Hepatocyte (in vitro differentiated cells): ENCODE measurements around the gene TMEM121. TPM values are rescaled to one million over a fixed set of nuclear protein-coding genes. Genes with fewer than 3 reads are reported as not detected.
A peak's percentile ranks its signal among the peaks of the same experiment; 100 is the strongest.

Experiments used
- DNase-seq: peaks from one replicate; pipeline ENCODE4 v3.0.0-alpha.2; 2016; ENCODE audit warnings: low spot score
- H2AFZ ChIP-seq: fragments of 200-600 bp; sonication (generic); 2 replicates; pipeline ENCODE4 v1.6.0; 2016; ENCODE audit warnings: antibody characterized with exemption, mild to moderate bottlenecking
- H3K27ac ChIP-seq: fragments of 200-600 bp; sonication (generic); 2 replicates; pipeline ENCODE4 v1.5.1; 2016; ENCODE audit warnings: mild to moderate bottlenecking
- H3K27me3 ChIP-seq: fragments of 200-600 bp; sonication (generic); 2 replicates; pipeline ENCODE4 v1.6.1; 2016
- H3K36me3 ChIP-seq: fragments of 200-600 bp; sonication (generic); replicated peaks from 2 replicates; pipeline ENCODE4 v1.5.1; 2016; ENCODE audit warnings: low read depth; ENCODE audit not compliant: insufficient read depth
- H3K4me1 ChIP-seq: fragments of 200-600 bp; sonication (generic); 2 replicates; pipeline ENCODE4 v1.5.1; 2016; ENCODE audit warnings: mild to moderate bottlenecking, moderate library complexity; ENCODE audit not compliant: insufficient read depth
- H3K4me2 ChIP-seq: fragments of 200-600 bp; sonication (generic); 2 replicates; pipeline ENCODE4 v1.6.0; 2016
- H3K4me3 ChIP-seq: fragments of 200-600 bp; sonication (generic); 2 replicates; pipeline ENCODE4 v1.5.1; 2016; ENCODE audit warnings: mild to moderate bottlenecking
- H3K79me2 ChIP-seq: fragments of 200-600 bp; sonication (generic); 2 replicates; pipeline ENCODE4 v1.6.0; 2017; ENCODE audit warnings: mild to moderate bottlenecking
- H3K9me2 ChIP-seq: fragments of 200-600 bp; sonication (generic); replicated peaks from 2 replicates; pipeline ENCODE4 v1.6.0; 2017; ENCODE audit warnings: mild to moderate bottlenecking; ENCODE audit not compliant: insufficient read depth
- H3K9me3 ChIP-seq: fragments of 200-600 bp; sonication (generic); 2 replicates; pipeline ENCODE4 v1.5.1; 2016; ENCODE audit warnings: low read depth, mild to moderate bottlenecking
- H4K20me1 ChIP-seq: fragments of 200-600 bp; sonication (generic); 2 replicates; pipeline ENCODE4 v1.6.0; 2016; ENCODE audit warnings: mild to moderate bottlenecking; ENCODE audit not compliant: insufficient read depth, poor library complexity, severe bottlenecking
- EZH2 ChIP-seq: fragments of 200-600 bp; sonication (generic); IDR thresholded peaks from 2 replicates; pipeline ENCODE4 v1.6.1; 2016; ENCODE audit warnings: antibody characterized with exemption, mild to moderate bottlenecking, borderline replicate concordance
- EZH2phosphoT487 ChIP-seq: fragments of 200-600 bp; sonication (generic); IDR thresholded peaks from one replicate; pipeline ENCODE4 v1.6.1; 2018; ENCODE audit warnings: antibody characterized with exemption, mild to moderate bottlenecking, low read depth, moderate library complexity; ENCODE audit not compliant: unreplicated experiment, severe bottlenecking
- WGBS: methylation state at CpG from one replicate; pipeline ENCODE4 v1.1.6; 2016; ENCODE audit warnings: low lambda C conversion rate; ENCODE audit errors: missing lambda C conversion rate; 5-methylcytosine and 5-hydroxymethylcytosine counted together
- polyA plus RNA-seq: library from polyadenylated mRNA; unstranded; fragments of >200 nt; fragmentation: Nextera tagmentation; extraction: Ambion mirVana; gene quantifications from 2 replicates; pipeline ENCODE4 v1.2.1, GENCODE V29; 2016
- total RNA-seq: library from RNA; depleted of rRNA; stranded (reverse); fragments of >200 nt; gene quantifications from 2 replicates; pipeline ENCODE4 v1.2.3, GENCODE V29; 2014
- TF ChIP-seq, protein P1 (sequence below): fragments of 200-600 bp; sonication (generic); IDR thresholded peaks from 2 replicates; pipeline ENCODE4 v1.5.1; 2016; ENCODE audit warnings: antibody characterized with exemption, mild to moderate bottlenecking; ENCODE audit not compliant: poor library complexity

Gene TMEM121
- total and polyA plus RNA-seq, 2 experiments from 2014 or later = 3.0 to 5.8 TPM

DNA sequence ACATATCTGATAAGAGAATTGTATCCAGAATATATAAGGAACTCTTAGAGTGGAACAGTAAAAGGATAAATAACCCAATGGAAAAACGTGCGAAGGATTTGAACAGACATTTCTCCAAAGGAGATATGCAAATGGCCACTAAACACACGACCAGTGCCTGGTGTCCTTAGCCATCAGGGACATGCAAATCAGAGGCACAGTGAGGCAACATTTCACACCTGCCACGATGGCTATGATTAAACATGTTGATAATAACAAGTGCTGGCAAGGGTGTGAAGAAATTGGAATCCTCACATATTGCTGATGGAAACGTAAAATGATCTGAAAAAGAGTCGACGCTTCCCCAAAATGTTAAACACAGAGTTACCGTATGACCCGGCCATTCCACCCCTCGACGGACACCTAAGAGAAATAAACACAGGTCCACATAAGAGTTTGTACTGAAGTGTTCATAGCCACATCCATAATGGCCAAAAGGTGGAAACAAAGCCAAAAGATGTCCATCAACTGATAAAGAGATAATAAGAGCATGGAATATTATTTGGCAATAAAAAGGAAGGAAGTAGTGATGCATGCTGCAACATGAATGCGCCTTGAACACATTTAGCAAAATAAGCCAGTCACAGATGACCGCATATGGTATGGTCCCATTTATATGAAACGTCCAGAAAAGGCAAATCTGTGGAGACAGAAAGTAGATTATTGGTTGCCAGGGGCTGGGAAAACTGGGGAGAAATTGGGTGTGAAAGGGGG lies 6.3 kb upstream of the TMEM121 start:
- TF ChIP-seq, protein P1, sequence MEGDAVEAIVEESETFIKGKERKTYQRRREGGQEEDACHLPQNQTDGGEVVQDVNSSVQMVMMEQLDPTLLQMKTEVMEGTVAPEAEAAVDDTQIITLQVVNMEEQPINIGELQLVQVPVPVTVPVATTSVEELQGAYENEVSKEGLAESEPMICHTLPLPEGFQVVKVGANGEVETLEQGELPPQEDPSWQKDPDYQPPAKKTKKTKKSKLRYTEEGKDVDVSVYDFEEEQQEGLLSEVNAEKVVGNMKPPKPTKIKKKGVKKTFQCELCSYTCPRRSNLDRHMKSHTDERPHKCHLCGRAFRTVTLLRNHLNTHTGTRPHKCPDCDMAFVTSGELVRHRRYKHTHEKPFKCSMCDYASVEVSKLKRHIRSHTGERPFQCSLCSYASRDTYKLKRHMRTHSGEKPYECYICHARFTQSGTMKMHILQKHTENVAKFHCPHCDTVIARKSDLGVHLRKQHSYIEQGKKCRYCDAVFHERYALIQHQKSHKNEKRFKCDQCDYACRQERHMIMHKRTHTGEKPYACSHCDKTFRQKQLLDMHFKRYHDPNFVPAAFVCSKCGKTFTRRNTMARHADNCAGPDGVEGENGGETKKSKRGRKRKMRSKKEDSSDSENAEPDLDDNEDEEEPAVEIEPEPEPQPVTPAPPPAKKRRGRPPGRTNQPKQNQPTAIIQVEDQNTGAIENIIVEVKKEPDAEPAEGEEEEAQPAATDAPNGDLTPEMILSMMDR = no peak
- TF ChIP-seq EZH2 (no peak), EZH2phosphoT487 (no peak)
- Histone ChIP-seq H3K4me3 (no peak overlapping the region), H3K4me2 (no peak overlapping the region), H2AFZ (no peak overlapping the region), H3K79me2 (no peaks in the 10 kb centered on the region), H3K9me2 (no peaks in the 10 kb centered on the region), H3K27ac (no peak overlapping the region), H3K27me3 (no peaks in the 10 kb centered on the region), H4K20me1 (no peaks in the 10 kb centered on the region), H3K4me1 (no peaks in the 10 kb centered on the region), H3K36me3 (no peaks in the 10 kb centered on the region), H3K9me3 (no peaks in the 10 kb centered on the region)
- 78% methylated on average over 14 of the region's 14 CpGs for WGBS
- no peak for DNase-seq

DNA sequence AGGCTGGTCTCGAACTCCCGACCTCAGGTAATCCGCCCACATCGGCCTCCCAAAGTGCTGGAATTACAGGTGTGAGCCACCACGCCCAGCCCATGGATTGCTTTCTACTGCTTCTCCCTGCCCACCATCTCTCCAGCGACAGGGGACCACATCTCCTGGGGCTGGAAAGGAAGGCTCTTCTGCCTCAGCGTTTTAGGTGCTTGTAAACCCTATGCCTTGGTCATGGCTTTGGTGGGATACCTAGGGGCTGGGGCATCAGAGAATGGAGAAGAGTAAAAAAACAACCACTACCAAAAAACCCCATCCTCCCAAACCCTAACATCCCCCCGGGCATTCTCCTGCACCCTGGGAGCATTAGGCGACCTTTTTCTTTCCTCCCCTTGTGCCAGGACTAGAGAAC lies 1.1 kb upstream of the TMEM121 start:
- 92% methylated on average over 9 of the region's 9 CpGs for WGBS
- Histone ChIP-seq H2AFZ (no peak overlapping the region), H3K9me2 (no peaks in the 10 kb centered on the region), H3K79me2 (no peaks in the 10 kb centered on the region), H3K4me1 (no peaks in the 10 kb centered on the region), H3K4me3 (no peak overlapping the region), H3K27me3 (no peaks in the 10 kb centered on the region), H4K20me1 (no peaks in the 10 kb centered on the region), H3K27ac (no peak overlapping the region), H3K9me3 (no peaks in the 10 kb centered on the region), H3K36me3 (no peaks in the 10 kb centered on the region), H3K4me2 (no peak overlapping the region)
- DNase-seq = no peak
- TF ChIP-seq EZH2 = no peak
- no peak for TF ChIP-seq EZH2phosphoT487
- TF ChIP-seq, protein P1 = no peak

DNA sequence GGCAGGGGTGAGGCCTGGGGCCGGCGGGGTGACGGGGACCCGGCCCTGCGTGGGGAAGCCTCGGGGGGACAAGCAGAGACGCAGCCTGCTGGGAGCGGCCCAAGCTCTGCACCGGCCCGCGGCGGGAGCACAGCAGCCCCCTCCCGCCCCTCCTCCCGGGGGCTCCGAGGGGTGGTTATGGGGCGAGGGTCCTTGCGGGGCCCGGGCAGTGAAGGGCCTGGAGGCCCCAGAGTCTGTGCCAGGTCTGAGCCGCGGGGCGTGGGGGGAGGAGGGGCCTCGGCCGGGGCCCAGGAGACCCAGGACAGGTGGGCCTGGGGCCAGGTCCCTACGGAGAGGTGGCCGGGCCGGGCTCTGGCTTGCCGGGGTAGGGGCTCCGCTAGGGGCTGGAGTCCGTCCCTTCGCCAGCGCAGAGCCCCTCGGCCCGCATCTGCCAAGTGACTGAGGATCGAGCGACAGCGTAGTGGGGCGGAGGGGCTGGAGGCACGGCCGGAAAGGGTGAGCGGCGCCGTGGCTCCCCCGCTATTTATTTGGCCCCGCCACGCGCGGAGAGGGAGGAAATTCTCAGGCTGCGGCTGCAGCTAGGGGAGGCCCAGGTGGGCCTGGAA lies 495 bp downstream of the TMEM121 start:
- WGBS = 71% methylated on average over 17 of the region's 48 CpGs
- Histone ChIP-seq H3K36me3 (no peaks in the 10 kb centered on the region), H3K4me2 (peak overlapping the region; percentile 79), H3K79me2 (no peaks in the 10 kb centered on the region), H3K9me2 (no peaks in the 10 kb centered on the region), H4K20me1 (no peaks in the 10 kb centered on the region), H3K27me3 (no peaks in the 10 kb centered on the region), H2AFZ (no peak overlapping the region), H3K4me1 (no peaks in the 10 kb centered on the region), H3K4me3 (no peak overlapping the region), H3K27ac (no peak overlapping the region), H3K9me3 (no peaks in the 10 kb centered on the region)
- DNase-seq = peak; percentile 9
- TF ChIP-seq EZH2phosphoT487 = no peak
- TF ChIP-seq, protein P1 = no peak
- TF ChIP-seq EZH2 = no peak
